H1 (cell line): ENCODE measurements around the gene OGFOD2. TPM values are rescaled to one million over a fixed set of nuclear protein-coding genes. Genes with fewer than 3 reads are reported as not detected.

ENCODE experiments used
- CTCF ChIA-PET: fragments of 300-600 bp; sonication (Branson Sonifier 250); formaldehyde crosslinking; loops from one replicate; lab custom pipeline; 2021; ENCODE audit not compliant: partially characterized antibody; lab: Charles Lee
- POLR2A ChIA-PET: fragments of 300-600 bp; sonication (Branson Sonifier 250); formaldehyde crosslinking; loops from one replicate; lab custom pipeline; 2021; ENCODE audit warnings: inconsistent platforms; ENCODE audit not compliant: partially characterized antibody; lab: Charles Lee
- DNase-seq, 2 experiments: peaks; one replicate each; pipeline versions ENCODE4 v3.0.0 to v3.0.0-alpha.2; 2010 to 2022; ENCODE audit warnings: low spot score in 2 of 2, low read depth in 1 of 2, mixed read lengths in 1 of 2
- FAIRE-seq: peaks from 2 replicates; lab custom pipeline; 2011; peaks lifted over from hg19 to GRCh38; lab: Jason Lieb, UNC
- H2AFZ ChIP-seq: 2 replicates; pipeline ENCODE4 v1.8.1; 2012; ENCODE audit warnings: low read length, inconsistent platforms
- H2AK5ac ChIP-seq: 2 replicates; pipeline ENCODE4 v1.6.1; 2013; ENCODE audit warnings: low read depth, low read length
- H2BK120ac ChIP-seq: replicated peaks from 2 replicates; pipeline ENCODE3; 2013; ENCODE audit warnings: low read depth, low read length, inconsistent platforms
- H2BK12ac ChIP-seq: 2 replicates; pipeline ENCODE4 v1.6.1; 2013; ENCODE audit warnings: low read depth, low read length
- H2BK15ac ChIP-seq: 2 replicates; pipeline ENCODE4 v1.6.1; 2013; ENCODE audit warnings: low read length
- H2BK20ac ChIP-seq: 2 replicates; pipeline ENCODE4 v1.6.1; 2013; ENCODE audit warnings: low read length
- H2BK5ac ChIP-seq: 2 replicates; pipeline ENCODE4 v1.6.1; 2013; ENCODE audit warnings: low read depth, low read length
- H3K14ac ChIP-seq: 2 replicates; pipeline ENCODE4 v1.6.1; 2013; ENCODE audit warnings: inconsistent platforms; ENCODE audit not compliant: insufficient read length
- H3K18ac ChIP-seq: 2 replicates; pipeline ENCODE4 v1.6.1; 2013; ENCODE audit warnings: low read length; ENCODE audit errors: extremely low read depth
- H3K23ac ChIP-seq: 2 replicates; pipeline ENCODE4 v1.6.1; 2013; ENCODE audit warnings: inconsistent platforms; ENCODE audit not compliant: insufficient read length
- H3K23me2 ChIP-seq: 2 replicates; pipeline ENCODE4 v1.6.1; 2013; ENCODE audit warnings: low read depth, low read length
- H3K27ac ChIP-seq: 2 replicates; pipeline ENCODE4 v1.6.1; 2011; ENCODE audit warnings: low read depth, low read length, inconsistent platforms
- H3K27me3 ChIP-seq, 4 experiments: replicated peaks in 1 of 4; 1 replicate in 1 of 4; 2 replicates in 3 of 4; pipeline versions ENCODE4 v1.6.1 to v1.8.1; 2011 to 2013; ENCODE audit warnings: low read length in 3 of 4, mild to moderate bottlenecking in 3 of 4, inconsistent platforms in 2 of 4, mixed read lengths in 2 of 4, moderate library complexity in 1 of 4; ENCODE audit not compliant: control insufficient read depth in 3 of 4, insufficient read depth in 3 of 4; ENCODE audit errors: extremely low read depth in 1 of 4
- H3K36me3 ChIP-seq, 4 experiments: 2 replicates each; pipeline versions ENCODE4 v1.6.1 to v1.8.1; 2011 to 2013; ENCODE audit warnings: mild to moderate bottlenecking in 4 of 4, low read length in 3 of 4, moderate library complexity in 2 of 4, control low read depth in 1 of 4, inconsistent platforms in 1 of 4; ENCODE audit not compliant: insufficient read depth in 4 of 4, control insufficient read depth in 2 of 4
- H3K4ac ChIP-seq: replicated peaks from 2 replicates; pipeline ENCODE3; 2013; ENCODE audit warnings: low read length, low read depth, mixed read lengths, inconsistent platforms; ENCODE audit not compliant: insufficient read length
- H3K4me1 ChIP-seq, 4 experiments: replicated peaks in 1 of 4; 1 replicate in 1 of 4; 2 replicates in 3 of 4; pipeline versions ENCODE4 v1.6.1 to v1.8.1; 2011 to 2013; ENCODE audit warnings: low read length in 3 of 4, inconsistent platforms in 2 of 4, mixed read lengths in 1 of 4; ENCODE audit not compliant: insufficient read depth in 4 of 4, control insufficient read depth in 3 of 4
- H3K4me2 ChIP-seq, 2 experiments: 2 replicates each; pipeline versions ENCODE4 v1.6.1 to v1.8.1; 2011 to 2013; ENCODE audit warnings: low read depth in 2 of 2, low read length in 2 of 2, control low read depth in 1 of 2, inconsistent platforms in 1 of 2, mild to moderate bottlenecking in 1 of 2; ENCODE audit not compliant: insufficient read depth in 1 of 2
- H3K4me3 ChIP-seq, 4 experiments: fragments of 200-600, 300-600 bp in 1 of 4; sonication (generic), shearing (Covaris generic), sonication (Bioruptor Twin) in 1 of 4; 2 replicates each; pipeline versions ENCODE4 v1.5.1 to v1.8.1; 2011 to 2016; ENCODE audit warnings: low read length in 4 of 4, low read depth in 3 of 4, control low read depth in 2 of 4, inconsistent platforms in 2 of 4, mild to moderate bottlenecking in 2 of 4, mixed read lengths in 1 of 4, moderate library complexity in 1 of 4; ENCODE audit not compliant: insufficient read depth in 2 of 4; ENCODE audit errors: extremely low read depth in 1 of 4
- H3K56ac ChIP-seq: replicated peaks from 2 replicates; pipeline ENCODE3; 2013; ENCODE audit warnings: low read depth, mild to moderate bottlenecking, mixed read lengths, low read length, inconsistent platforms; ENCODE audit not compliant: insufficient read length
- H3K79me1 ChIP-seq: 2 replicates; pipeline ENCODE4 v1.6.1; 2013; ENCODE audit warnings: low read depth, low read length, control low read depth
- H3K79me2 ChIP-seq, 2 experiments: 2 replicates each; pipeline versions ENCODE4 v1.6.1 to v1.8.1; 2012 to 2013; ENCODE audit warnings: low read length in 2 of 2, mild to moderate bottlenecking in 2 of 2, inconsistent platforms in 1 of 2; ENCODE audit not compliant: insufficient read depth in 2 of 2, control insufficient read depth in 1 of 2
- H3K9ac ChIP-seq, 4 experiments: replicated peaks in 1 of 4; 1 replicate in 1 of 4; 2 replicates in 3 of 4; pipeline versions ENCODE4 v1.6.1 to v1.8.1; 2011 to 2013; ENCODE audit warnings: low read depth in 3 of 4, low read length in 3 of 4, control low read depth in 2 of 4, mild to moderate bottlenecking in 2 of 4, moderate library complexity in 2 of 4, inconsistent platforms in 1 of 4; ENCODE audit errors: extremely low read depth in 1 of 4
- H3K9me3 ChIP-seq, 2 experiments: 2 replicates each; pipeline versions ENCODE4 v1.6.1 to v1.8.1; 2012 to 2013; ENCODE audit warnings: mild to moderate bottlenecking in 2 of 2, moderate library complexity in 2 of 2, control low read depth in 1 of 2, inconsistent platforms in 1 of 2, low read depth in 1 of 2, low read length in 1 of 2, mixed read lengths in 1 of 2; ENCODE audit not compliant: insufficient read depth in 2 of 2
- H4K20me1 ChIP-seq, 2 experiments: replicated peaks in 1 of 2; 2 replicates each; pipeline versions ENCODE3 to v1.8.1; 2011 to 2013; ENCODE audit warnings: inconsistent platforms in 2 of 2, low read length in 2 of 2, mild to moderate bottlenecking in 1 of 2; ENCODE audit not compliant: insufficient read depth in 2 of 2, control insufficient read depth in 1 of 2
- H4K5ac ChIP-seq: 2 replicates; pipeline ENCODE4 v1.6.1; 2013; ENCODE audit warnings: low read length, low read depth, mixed read lengths, inconsistent platforms; ENCODE audit not compliant: insufficient read length
- H4K8ac ChIP-seq: 2 replicates; pipeline ENCODE4 v1.8.0; 2013; ENCODE audit warnings: mild to moderate bottlenecking, moderate library complexity, low read length, inconsistent platforms; ENCODE audit not compliant: insufficient read depth; ENCODE audit errors: extremely low read depth
- H4K91ac ChIP-seq: replicated peaks from 2 replicates; pipeline ENCODE3; 2013; ENCODE audit warnings: low read length, mixed read lengths, inconsistent platforms; ENCODE audit not compliant: insufficient read length
- GABPA ChIP-seq: IDR thresholded peaks from 2 replicates; pipeline ENCODE4 v1.6.1; 2011; ENCODE audit warnings: mild to moderate bottlenecking, low read length, moderate library complexity, borderline replicate concordance; ENCODE audit not compliant: insufficient read depth
- KDM5A ChIP-seq: fragments of 200-600 bp; IDR thresholded peaks from 2 replicates; pipeline ENCODE4 v1.7.1; 2012; ENCODE audit warnings: mild to moderate bottlenecking, low read length, inconsistent platforms, mixed read lengths
- TEAD4 ChIP-seq: IDR thresholded peaks from 2 replicates; pipeline ENCODE4 v1.6.1; 2012; ENCODE audit warnings: low read depth, low read length, inconsistent platforms, mixed read lengths
- WGBS, 2 experiments: shearing (Covaris generic) in 1 of 2; methylation state at CpG; one replicate each; pipeline versions ENCODE4 v1.1.6 to v1.1.7; 2013 to 2015; ENCODE audit warnings: low lambda C conversion rate in 2 of 2, mixed read lengths in 2 of 2, inconsistent platforms in 1 of 2, low coverage in 1 of 2, missing lambda C conversion rate in 1 of 2; ENCODE audit not compliant: insufficient replicate concordance in 2 of 2, insufficient coverage in 1 of 2, insufficient read length in 1 of 2; ENCODE audit errors: extremely low coverage in 1 of 2, missing lambda C conversion rate in 1 of 2; 5-methylcytosine and 5-hydroxymethylcytosine counted together
- polyA plus RNA-seq, 7 experiments: library from polyadenylated mRNA; depleted of rRNA in 3 of 7; stranded (reverse) in 5 of 7; unstranded in 2 of 7; fragments of >200 nt in 5 of 7; fragments of 200-250 nt in 2 of 7; gene quantifications; 1 replicate in 5 of 7; 2 replicates in 1 of 7; 4 replicates in 1 of 7; pipeline versions ENCODE4 v1.2.1 to v1.2.3, GENCODE V29; 2011 to 2013; ENCODE audit warnings: missing spikeins in 2 of 7, mixed read lengths in 2 of 7
- total RNA-seq: library from RNA; stranded (reverse); fragmentation: NEBNext Ultra II Directional; extraction: Animal tissue kit (Norgen Biotek cat#: 25700); gene quantifications from 2 replicates; pipeline ENCODE4 v1.2.1, GENCODE V29; 2021
- TF ChIP-seq, protein P1 (sequence below): IDR thresholded peaks from 2 replicates; pipeline ENCODE4 v1.6.1; 2012; ENCODE audit warnings: low read length, inconsistent platforms

OGFOD2 gene
- total and polyA plus RNA-seq, 2 of the 8 experiments (the other 6 are each of a cell fraction or from before 2014, with no cell fraction given): 17.3 to 20.3 TPM

DNA sequence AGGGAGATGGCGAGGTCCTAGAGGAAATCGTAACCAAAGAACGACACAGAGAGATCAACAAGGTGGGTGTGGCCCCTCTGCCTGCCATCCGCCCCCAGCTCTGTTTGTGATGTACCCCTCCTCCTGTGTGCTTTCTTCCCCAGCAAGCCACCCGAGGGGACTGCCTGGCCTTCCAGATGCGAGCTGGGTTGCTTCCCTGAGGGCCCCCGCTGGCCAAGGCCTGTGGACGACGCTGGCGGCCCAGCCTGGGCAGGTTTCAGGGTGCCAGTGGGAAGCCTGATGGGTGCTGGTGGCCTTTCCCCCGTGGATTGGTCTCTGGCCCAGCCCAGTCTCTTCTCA, 7.4 kb downstream of the OGFOD2 start:
- no peak overlapping the region for H2BK120ac ChIP-seq
- H3K4me3 ChIP-seq: no peak overlapping the region
- no peak overlapping the region for H3K9ac ChIP-seq
- no peak overlapping the region for H2BK15ac ChIP-seq
- H3K36me3 ChIP-seq: peaks cover 0 to 6% (median 1%) of the 10 kb centered on the region in 4 experiments; a peak in 2 of 8 replicates
- H4K20me1 ChIP-seq: peaks cover 0 to 7% of the 10 kb centered on the region in 2 experiments
- FAIRE-seq (no peak), DNase-seq (no peak)
- ChIA-PET CTCF (interaction anchor here (1.1 to 1.6 kb wide), 5 partner anchors 10 to 123 kb away, joined by 3 to 6 read pairs (median 5); no protein-coding TSS in a partner anchor), POLR2A (interaction anchor here (1.2 to 3.3 kb wide), 5 partner anchors 8 to 17 kb away, joined by 3 to 15 read pairs (median 5); no protein-coding TSS in a partner anchor)
- WGBS, 2 experiments: 78% methylated on average over 10 of the region's 11 CpGs; no CpG with 5 or more reads in 1 of the 2 experiments
- H4K91ac ChIP-seq: no peak overlapping the region
- H2BK5ac ChIP-seq: no peak overlapping the region
- peaks cover 3% of the 10 kb centered on the region; the same call in 1 of the 2 replicates for H3K79me1 ChIP-seq
- no peaks in the 10 kb centered on the region for H3K27me3 ChIP-seq
- H3K9me3 ChIP-seq: no peaks in the 10 kb centered on the region
- H2AK5ac ChIP-seq: no peak overlapping the region
- no peak overlapping the region for H3K56ac ChIP-seq
- no peak overlapping the region for H3K23ac ChIP-seq
- peaks cover 16% of the 10 kb centered on the region; the same call in 1 of the 2 replicates for H3K23me2 ChIP-seq
- peaks cover 0 to 14% (median 8%) of the 10 kb centered on the region in 4 experiments; a peak in 6 of 7 replicates for H3K4me1 ChIP-seq
- H3K4me2 ChIP-seq: no peak overlapping the region; a peak in 1 of 4 replicates
- no peak overlapping the region for H3K18ac ChIP-seq
- no peak overlapping the region for H4K8ac ChIP-seq
- H3K14ac ChIP-seq: no peak overlapping the region
- H2AFZ ChIP-seq: no peak overlapping the region
- no peak overlapping the region for H2BK20ac ChIP-seq
- H2BK12ac ChIP-seq: no peak overlapping the region
- no peak overlapping the region for H4K5ac ChIP-seq
- no peak overlapping the region for H3K27ac ChIP-seq
- H3K4ac ChIP-seq: no peak overlapping the region
- peaks cover 0 to 2% of the 10 kb centered on the region in 2 experiments; a peak in 1 of 4 replicates for H3K79me2 ChIP-seq
- TF ChIP-seq GABPA (no peak), KDM5A (no peak), TEAD4 (no peak)
- TF ChIP-seq, protein P1, sequence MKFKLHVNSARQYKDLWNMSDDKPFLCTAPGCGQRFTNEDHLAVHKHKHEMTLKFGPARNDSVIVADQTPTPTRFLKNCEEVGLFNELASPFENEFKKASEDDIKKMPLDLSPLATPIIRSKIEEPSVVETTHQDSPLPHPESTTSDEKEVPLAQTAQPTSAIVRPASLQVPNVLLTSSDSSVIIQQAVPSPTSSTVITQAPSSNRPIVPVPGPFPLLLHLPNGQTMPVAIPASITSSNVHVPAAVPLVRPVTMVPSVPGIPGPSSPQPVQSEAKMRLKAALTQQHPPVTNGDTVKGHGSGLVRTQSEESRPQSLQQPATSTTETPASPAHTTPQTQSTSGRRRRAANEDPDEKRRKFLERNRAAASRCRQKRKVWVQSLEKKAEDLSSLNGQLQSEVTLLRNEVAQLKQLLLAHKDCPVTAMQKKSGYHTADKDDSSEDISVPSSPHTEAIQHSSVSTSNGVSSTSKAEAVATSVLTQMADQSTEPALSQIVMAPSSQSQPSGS: no peak
